Body of pancreas (tissue), 4 donors: ENCODE measurements around the gene RNFT2. TPM values are rescaled to one million over a fixed set of nuclear protein-coding genes. Genes with fewer than 3 reads are reported as not detected.

Experiments used
- ATAC-seq: fragments of 150-250 bp; one replicate; pipeline ENCODE4 v1.9.1; 2016
- DNase-seq, 4 donors: peaks; one replicate each; pipeline ENCODE4 v3.0.0-alpha.2; 2019
- H3K27ac ChIP-seq, 4 donors: fragments of 200-600 bp; sonication (generic); 1 replicate in 3 of 4; 2 replicates in 1 of 4; pipeline versions ENCODE4 v1.5.1 to v1.6.1; 2016 to 2019; ENCODE audit warnings: mild to moderate bottlenecking in 1 of 4, mixed read lengths in 1 of 4, moderate library complexity in 1 of 4
- H3K27me3 ChIP-seq, 2 donors: fragments of 200-600 bp; sonication (generic); one replicate each; pipeline ENCODE4 v1.6.0; 2016; ENCODE audit warnings: mild to moderate bottlenecking in 1 of 2
- H3K36me3 ChIP-seq, 2 donors: fragments of 200-600 bp; sonication (generic); replicated peaks in 1 of 2; 2 replicates each; pipeline ENCODE4 v1.5.1; 2016; ENCODE audit warnings: low read depth in 2 of 2; ENCODE audit not compliant: insufficient read depth in 1 of 2
- H3K4me1 ChIP-seq: fragments of 200-600 bp; sonication (generic); one replicate; pipeline ENCODE4 v1.6.0; 2016
- H3K4me3 ChIP-seq, 2 donors: fragments of 200-600 bp; sonication (generic); 1 replicate in 1 of 2; 2 replicates in 1 of 2; pipeline ENCODE4 v1.5.1; 2016 to 2019
- H3K9me3 ChIP-seq, 3 donors: fragments of 200-600 bp; sonication (generic); 1 replicate in 2 of 3; 2 replicates in 1 of 3; pipeline ENCODE4 v1.5.1; 2016
- POLR2A ChIP-seq, 3 donors: fragments of 450-650 bp; IDR thresholded peaks; one replicate each; pipeline ENCODE4 v1.6.1; 2016; ENCODE audit warnings: antibody characterized with exemption in 3 of 3, mild to moderate bottlenecking in 2 of 3
- WGBS, 2 donors: methylation state at CpG; one replicate each; pipeline ENCODE4 v1.1.5; 2017; 5-methylcytosine and 5-hydroxymethylcytosine counted together
- intact Hi-C: fragments of 100-400 bp; cut with DNase I; formaldehyde crosslinking; loops from one replicate; pipeline ENCODE4 v1.15.1; 2023
- total RNA-seq, 2 donors: library from RNA; depleted of rRNA; stranded (reverse); fragments of >200 nt; gene quantifications; one replicate each; pipeline ENCODE4 v1.1.0, GENCODE V29; 2016
- TF ChIP-seq, protein P1 (sequence below), 7 experiments: fragments of 450-650 bp in 4 of 7; fragments of 200-600 bp in 3 of 7; sonication (generic) in 3 of 7; IDR thresholded peaks; one replicate each; pipeline ENCODE4 v1.5.1; 2016 to 2019; ENCODE audit warnings: antibody characterized with exemption in 7 of 7

RNFT2 gene
- total RNA-seq, 2 donors from 2014 or later, result 1.3 to 1.6 TPM

DNA sequence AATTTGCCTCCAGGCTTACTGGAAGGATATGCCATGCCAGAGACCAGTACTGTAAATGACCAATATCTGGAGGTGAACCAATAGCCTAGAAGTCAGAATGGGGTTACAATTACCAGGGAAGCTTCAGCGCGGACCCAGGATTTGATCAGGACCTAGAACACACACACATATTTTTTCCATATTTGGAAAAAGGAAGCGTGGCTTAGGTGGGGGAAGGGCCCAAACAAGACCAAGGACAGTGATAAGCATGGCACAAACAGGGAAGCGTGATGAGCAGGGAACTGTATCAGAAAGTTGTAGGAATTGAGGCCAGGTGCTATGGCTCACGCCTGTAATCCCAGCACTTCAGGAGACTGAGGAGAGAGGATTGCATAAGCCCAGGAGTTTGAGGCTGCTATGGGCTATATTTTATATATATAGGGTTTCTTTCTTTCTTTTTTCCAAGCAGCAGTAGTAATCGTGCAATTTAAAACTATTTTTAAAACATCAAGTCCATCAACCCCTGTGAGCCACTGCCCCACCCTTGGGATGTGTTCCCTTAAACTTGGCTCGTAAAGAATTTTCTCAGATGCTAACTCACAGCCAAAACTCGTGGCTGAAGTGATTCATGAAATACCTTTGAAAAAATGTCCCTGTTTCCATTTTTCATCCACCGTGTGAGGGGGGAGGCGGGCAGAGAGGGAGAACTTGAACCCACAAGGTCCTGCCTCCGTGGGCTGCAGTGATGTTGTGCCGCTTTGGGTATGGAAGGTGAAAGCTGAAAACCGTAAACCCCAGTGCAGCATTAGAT, 126.5 kb downstream of the RNFT2 start:
- no peak overlapping the region for H3K27ac ChIP-seq
- TF ChIP-seq POLR2A (IDR thresholded peaks at IDR 0.05), result no peak
- TF ChIP-seq, protein P1, sequence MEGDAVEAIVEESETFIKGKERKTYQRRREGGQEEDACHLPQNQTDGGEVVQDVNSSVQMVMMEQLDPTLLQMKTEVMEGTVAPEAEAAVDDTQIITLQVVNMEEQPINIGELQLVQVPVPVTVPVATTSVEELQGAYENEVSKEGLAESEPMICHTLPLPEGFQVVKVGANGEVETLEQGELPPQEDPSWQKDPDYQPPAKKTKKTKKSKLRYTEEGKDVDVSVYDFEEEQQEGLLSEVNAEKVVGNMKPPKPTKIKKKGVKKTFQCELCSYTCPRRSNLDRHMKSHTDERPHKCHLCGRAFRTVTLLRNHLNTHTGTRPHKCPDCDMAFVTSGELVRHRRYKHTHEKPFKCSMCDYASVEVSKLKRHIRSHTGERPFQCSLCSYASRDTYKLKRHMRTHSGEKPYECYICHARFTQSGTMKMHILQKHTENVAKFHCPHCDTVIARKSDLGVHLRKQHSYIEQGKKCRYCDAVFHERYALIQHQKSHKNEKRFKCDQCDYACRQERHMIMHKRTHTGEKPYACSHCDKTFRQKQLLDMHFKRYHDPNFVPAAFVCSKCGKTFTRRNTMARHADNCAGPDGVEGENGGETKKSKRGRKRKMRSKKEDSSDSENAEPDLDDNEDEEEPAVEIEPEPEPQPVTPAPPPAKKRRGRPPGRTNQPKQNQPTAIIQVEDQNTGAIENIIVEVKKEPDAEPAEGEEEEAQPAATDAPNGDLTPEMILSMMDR (IDR thresholded peaks at IDR 0.05), result no peak
- H3K9me3 ChIP-seq, result no peaks in the 10 kb centered on the region
- DNase-seq (no peak), ATAC-seq (no peak)
- no peaks in the 10 kb centered on the region for H3K27me3 ChIP-seq
- 46 to 47% methylated on average over 13 of the region's 13 CpGs for whole genome bisulfite sequencing, 2 donors
- intact Hi-C loops, result no loop called here
- H3K36me3 ChIP-seq, result no peaks in the 10 kb centered on the region
- H3K4me3 ChIP-seq, result no peak overlapping the region
- no peaks in the 10 kb centered on the region for H3K4me1 ChIP-seq

- intact Hi-C loops, result no loop called here
- Histone ChIP-seq H3K27me3 (no peaks in the 10 kb centered on the region), H3K27ac (no peak overlapping the region), H3K4me3 (no peak overlapping the region), H3K36me3 (no peaks in the 10 kb centered on the region), H3K4me1 (no peaks in the 10 kb centered on the region), H3K9me3 (no peaks in the 10 kb centered on the region)
- ATAC-seq (no peak), DNase-seq (no peak)
- 86 to 91% methylated on average over 2 of the region's 2 CpGs for WGBS, 2 donors
- no peak for TF ChIP-seq POLR2A (IDR thresholded peaks at IDR 0.05)
- TF ChIP-seq, protein P1 (IDR thresholded peaks at IDR 0.05), result no peak
These were observed 129.4 kb downstream of the RNFT2 start for GRCh38 chr12:116867523-116867922.

- Histone ChIP-seq H3K9me3 (no peaks in the 10 kb centered on the region), H3K4me3 (no peak overlapping the region), H3K36me3 (no peaks in the 10 kb centered on the region), H3K27me3 (no peaks in the 10 kb centered on the region), H3K27ac (no peak overlapping the region), H3K4me1 (no peaks in the 10 kb centered on the region)
- 52 to 74% methylated on average over 3 to 4 of the region's 4 CpGs for WGBS, 2 donors
- TF ChIP-seq, protein P1 (IDR thresholded peaks at IDR 0.05), result no peak
- TF ChIP-seq POLR2A (IDR thresholded peaks at IDR 0.05), result no peak
- intact Hi-C loops, result no loop called here
- no peak for DNase-seq
- ATAC-seq, result no peak
These were observed 132.2 kb downstream of the RNFT2 start for GRCh38 chr12:116870306-116870705.

DNA sequence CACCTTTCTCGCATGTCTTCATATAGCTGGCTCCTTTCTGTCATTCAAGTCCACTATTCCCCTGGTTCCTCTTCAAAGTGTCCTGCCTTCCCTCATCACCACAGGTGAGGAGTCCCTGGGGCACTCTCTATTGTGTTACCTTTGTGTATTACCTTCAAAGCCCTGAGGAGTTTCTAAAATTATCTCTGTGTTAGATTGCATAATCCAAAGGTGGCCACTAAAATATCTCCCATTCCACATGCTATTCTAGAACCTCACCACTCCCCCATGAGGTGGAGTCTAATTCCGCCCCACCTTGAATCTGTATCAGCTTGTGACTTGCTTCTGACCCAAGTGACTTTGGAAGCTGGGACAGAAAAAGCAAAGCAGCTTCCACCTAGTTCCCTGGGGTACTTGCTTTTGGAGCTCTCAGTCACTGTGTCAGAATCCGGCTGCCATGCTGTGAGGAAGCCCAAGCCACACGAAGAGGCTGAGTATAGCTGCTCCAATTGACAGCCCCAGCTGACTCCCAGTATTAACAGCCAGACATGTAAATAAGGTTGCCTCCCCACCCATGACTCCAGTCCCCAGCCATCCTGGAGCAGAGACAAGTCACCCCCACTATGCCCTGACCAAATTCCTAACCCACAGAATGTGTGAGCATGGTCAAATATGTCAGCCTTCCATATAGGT, 136.3 kb downstream of the RNFT2 start:
- peaks cover 12% of the 10 kb centered on the region for H3K4me1 ChIP-seq
- 76 to 84% methylated on average over 4 of the region's 4 CpGs for WGBS, 2 donors
- ATAC-seq, result no peak

More for the DNA sequence above, 136.3 kb downstream of the RNFT2 start:
- no peak for TF ChIP-seq POLR2A (IDR thresholded peaks at IDR 0.05)
- TF ChIP-seq, protein P1 (IDR thresholded peaks at IDR 0.05), result no peak
- no peaks in the 10 kb centered on the region for H3K36me3 ChIP-seq
- no peak for DNase-seq
- H3K27ac ChIP-seq, result no peak overlapping the region
- H3K27me3 ChIP-seq, result peaks cover 0 to 34% of the 10 kb centered on the region in 2 donors
- intact Hi-C loops, result no loop called here
- no peaks in the 10 kb centered on the region for H3K9me3 ChIP-seq
- no peak overlapping the region for H3K4me3 ChIP-seq
